Measurements from ENCODE around the gene SETD1A. TPM values are rescaled to one million over a fixed set of nuclear protein-coding genes. Genes with fewer than 3 reads are reported as not detected.

Gene SETD1A
- total and polyA plus RNA-seq, 2 of the 8 experiments (the other 6 are each of a cell fraction or from before 2014, with no cell fraction given), result 4.8 to 29.0 TPM

GRCh38 chr16:31002862-31003341 lies 45.3 kb downstream of the SETD1A start:
- WGBS, 2 experiments (ENCODE audit: extremely low coverage in 1 of 2, insufficient coverage in 1 of 2, insufficient read length in 1 of 2, insufficient replicate concordance in 2 of 2, low coverage in 1 of 2, low lambda C conversion rate in 2 of 2, missing lambda C conversion rate in 1 of 2), result 89% methylated on average over 9 of the region's 9 CpGs; no CpG with 5 or more reads in 1 of the 2 experiments
- H4K20me1 ChIP-seq (replicated peaks in 1 of 2; ENCODE audit: control insufficient read depth in 1 of 2, insufficient read depth in 2 of 2, low read length in 2 of 2), result peaks cover 0 to 2% of the 10 kb centered on the region in 2 experiments
- no peaks in the 10 kb centered on the region; the same call in 1 of the 2 replicates for H3K23me2 ChIP-seq (ENCODE audit: low read depth, low read length)
- H4K8ac ChIP-seq (ENCODE audit: extremely low read depth, insufficient read depth, low read length), result peak overlapping the region; percentile 18; the same call in 1 of the 2 replicates
- H3K36me3 ChIP-seq (ENCODE audit: control insufficient read depth in 2 of 4, insufficient read depth in 4 of 4, low read length in 3 of 4), result no peaks in the 10 kb centered on the region
- H2BK20ac ChIP-seq (ENCODE audit: low read length), result no peak overlapping the region
- no peak overlapping the region for H2AK5ac ChIP-seq (ENCODE audit: low read depth, low read length)
- H3K27ac ChIP-seq (ENCODE audit: low read depth, low read length), result no peak overlapping the region
- peaks cover under 1 to 5% (median 3%) of the 10 kb centered on the region in 4 experiments for H3K4me1 ChIP-seq (replicated peaks in 1 of 4; ENCODE audit: control insufficient read depth in 3 of 4, insufficient read depth in 4 of 4, low read length in 3 of 4)
- no peaks in the 10 kb centered on the region for H3K9me3 ChIP-seq (ENCODE audit: insufficient read depth in 2 of 2, low read depth in 1 of 2, low read length in 1 of 2)
- H3K9ac ChIP-seq (replicated peaks in 1 of 4; ENCODE audit: extremely low read depth in 1 of 4, low read depth in 3 of 4, low read length in 3 of 4), result no peak overlapping the region
- no peak overlapping the region for H2BK120ac ChIP-seq (replicated peaks; ENCODE audit: low read depth, low read length)
- no peak overlapping the region for H3K23ac ChIP-seq (ENCODE audit: insufficient read length)
- no peak overlapping the region for H3K56ac ChIP-seq (replicated peaks; ENCODE audit: insufficient read length, low read depth, low read length)
- H3K79me1 ChIP-seq (ENCODE audit: low read depth, low read length), result 0 out of 2 replicates have a peak, but pooled peaks cover 8% of the 10 kb centered on the region
- FAIRE-seq (no peak), DNase-seq (ENCODE audit: low read depth in 1 of 2, low spot score in 2 of 2) (no peak)
- H4K5ac ChIP-seq (ENCODE audit: insufficient read length, low read depth, low read length), result no peak overlapping the region
- H3K4ac ChIP-seq (replicated peaks; ENCODE audit: insufficient read length, low read depth, low read length), result no peak overlapping the region
- no peaks in the 10 kb centered on the region for H3K79me2 ChIP-seq (ENCODE audit: control insufficient read depth in 1 of 2, insufficient read depth in 2 of 2, low read length in 2 of 2)
- no peak overlapping the region for H2AFZ ChIP-seq (ENCODE audit: low read length)
- H3K4me2 ChIP-seq (ENCODE audit: insufficient read depth in 1 of 2, low read depth in 2 of 2, low read length in 2 of 2), result no peak overlapping the region
- no peak overlapping the region for H3K14ac ChIP-seq (ENCODE audit: insufficient read length)
- H2BK12ac ChIP-seq (ENCODE audit: low read depth, low read length), result no peak overlapping the region
- H3K27me3 ChIP-seq (replicated peaks in 1 of 4; ENCODE audit: control insufficient read depth in 3 of 4, extremely low read depth in 1 of 4, insufficient read depth in 3 of 4, low read length in 3 of 4), result no peaks in the 10 kb centered on the region; a peak in 1 of 7 replicates
- H2BK15ac ChIP-seq (ENCODE audit: low read length), result no peak overlapping the region
- H3K18ac ChIP-seq (ENCODE audit: extremely low read depth, low read length), result no peak overlapping the region
- no peak overlapping the region for H3K4me3 ChIP-seq (ENCODE audit: extremely low read depth in 1 of 4, insufficient read depth in 2 of 4, low read depth in 3 of 4, low read length in 4 of 4)
- CTCF ChIA-PET (ENCODE audit: partially characterized antibody), result interaction anchor here (0.7 to 2.5 kb wide), 6 partner anchors 18 to 711 kb away, joined by 3 to 12 read pairs (median 6); partner anchors contain the start of gene HSD3B7
- H2BK5ac ChIP-seq (ENCODE audit: low read depth, low read length), result no peak overlapping the region
- no peak overlapping the region for H4K91ac ChIP-seq (replicated peaks; ENCODE audit: insufficient read length, low read length)
- POLR2A ChIA-PET (ENCODE audit: partially characterized antibody), result interaction anchor here (0.5 to 3.0 kb wide), 8 partner anchors 17 to 199 kb away, joined by 3 to 14 read pairs (median 4); partner anchors contain the start of gene HSD3B7
- TF ChIP-seq ASH2L (IDR thresholded peaks at IDR 0.05; ENCODE audit: low read length) (no peak), SUZ12 (IDR thresholded peaks at IDR 0.05; ENCODE audit: low read length) (no peak), EP300 (IDR thresholded peaks at IDR 0.05; ENCODE audit: borderline replicate concordance in 1 of 2, low read depth in 2 of 2, low read length in 2 of 2) (no peak), ATF3 (IDR thresholded peaks at IDR 0.05; ENCODE audit: insufficient read depth, low read depth, low read length) (no peak), RXRA (IDR thresholded peaks at IDR 0.05; ENCODE audit: insufficient read depth, low read depth, low read length) (no peak), USF2 (IDR thresholded peaks at IDR 0.05; ENCODE audit: low read length) (no peak), RNF2 (IDR thresholded peaks at IDR 0.05; ENCODE audit: borderline replicate concordance, low read depth, low read length, missing control alignments, poor library complexity, severe bottlenecking) (no peak), SP2 (IDR thresholded peaks at IDR 0.05; ENCODE audit: low read length) (no peak), BACH1 (IDR thresholded peaks at IDR 0.05; ENCODE audit: low read length) (no peak), KDM5A (IDR thresholded peaks at IDR 0.05; ENCODE audit: low read length) (no peak), BRCA1 (IDR thresholded peaks at IDR 0.05; ENCODE audit: low read depth, low read length) (no peak)

Measured in H1 (cell line).